NT2/D1 (cell line): ENCODE data around the gene ZNF470.

Source experiments
- SUZ12 ChIP-seq: IDR thresholded peaks from 2 replicates; pipeline ENCODE4 v1.6.1; 2011; ENCODE audit not compliant: insufficient read length, insufficient read depth; ENCODE audit errors: extremely low read depth
- YY1 ChIP-seq: IDR thresholded peaks from 2 replicates; pipeline ENCODE4 v1.6.1; 2011; ENCODE audit not compliant: insufficient read length, insufficient read depth
- ZNF274 ChIP-seq: IDR thresholded peaks from 2 replicates; pipeline ENCODE4 v1.6.1; 2011; ENCODE audit warnings: mild to moderate bottlenecking, low read depth, low read length

DNA sequence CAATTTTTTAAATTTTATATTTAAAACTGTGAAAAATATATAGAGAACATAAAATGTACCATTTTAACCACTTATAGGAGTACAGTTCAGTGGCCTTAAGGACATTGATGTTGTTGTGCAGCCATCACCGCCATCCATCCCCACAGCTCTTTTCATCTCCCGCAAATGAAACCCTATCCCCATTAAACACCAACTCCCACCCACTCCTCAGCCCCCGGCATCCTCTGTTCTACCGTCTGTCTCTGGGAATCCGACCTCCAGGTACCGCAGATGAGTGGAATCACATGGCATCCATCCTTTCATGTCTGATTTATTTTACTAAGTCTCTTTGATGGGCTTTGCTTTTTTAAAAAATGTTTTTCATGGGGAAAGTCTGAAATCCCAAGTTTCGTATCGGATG lies 51.9 kb downstream of the ZNF470 start:
- TF ChIP-seq SUZ12 (no peak), ZNF274 (no peak), YY1 (no peak)
